Measurements from ENCODE around the gene TAF1B.

TAF1B gene

GRCh38 chr2:9944330-9944758 is 101.1 kb downstream of the TAF1B start:
- no peak for DNase-seq

- DNase-seq: no peak
Measured at GRCh38 chr2:9945596-9945995, 102.3 kb downstream of the TAF1B start.

GRCh38 chr2:9946076-9946475 is 102.8 kb downstream of the TAF1B start:
- no peak for DNase-seq

GRCh38 chr2:9946818-9947217 is 103.5 kb downstream of the TAF1B start:
- DNase-seq: no peak

- no peak for DNase-seq
Measured at GRCh38 chr2:9948721-9949120, 105.4 kb downstream of the TAF1B start.

GRCh38 chr2:9949239-9949991 is 106.1 kb downstream of the TAF1B start:
- no peak for DNase-seq

- no peak for DNase-seq
Measured at GRCh38 chr2:9949992-9950520, 106.8 kb downstream of the TAF1B start.

GRCh38 chr2:9950521-9951271 is 107.4 kb downstream of the TAF1B start:
- DNase-seq: peak; percentile 7 to 38

GRCh38 chr2:9951272-9951521 is 107.9 kb downstream of the TAF1B start:
- no peak for DNase-seq

GRCh38 chr2:9951522-9952285 is 108.4 kb downstream of the TAF1B start, which contains the start of gene GRHL1:
Gene GRHL1 (plus strand): TSS chr2:9951693. CDS start chr2:9951834, 141 bp downstream.
- peak; percentile 91 to 95 for DNase-seq

GRCh38 chr2:9952286-9952737 is 109.0 kb downstream of the TAF1B start:
- peak in 1 of 2 donors; percentile 1 for DNase-seq

- DNase-seq: no peak
Measured at GRCh38 chr2:9952856-9953503, 109.7 kb downstream of the TAF1B start.

GRCh38 chr2:9954136-9954535 is 110.9 kb downstream of the TAF1B start:
- DNase-seq: no peak

GRCh38 chr2:9958057-9958456 is 114.8 kb downstream of the TAF1B start:
- DNase-seq: no peak

- DNase-seq: no peak
Measured at GRCh38 chr2:9959262-9959661, 116.0 kb downstream of the TAF1B start.

- DNase-seq: no peak
Measured at GRCh38 chr2:9961013-9961412, 117.7 kb downstream of the TAF1B start.

GRCh38 chr2:9964334-9964980 is 121.2 kb downstream of the TAF1B start:
- no peak for DNase-seq

- DNase-seq: peak in 1 of 2 donors; percentile 36
Measured at GRCh38 chr2:9965119-9965822, 122.0 kb downstream of the TAF1B start.

GRCh38 chr2:9966491-9967022 is 123.3 kb downstream of the TAF1B start:
- no peak for DNase-seq

- DNase-seq: peak in 1 of 2 donors; percentile 25
Measured at GRCh38 chr2:9967053-9967775, 123.9 kb downstream of the TAF1B start.
